Activated naive CD4-positive, alpha-beta T cell treated with anti-CD3 and anti-CD28 coated beads for 36 hours (primary cell): ENCODE data around the gene ATXN1. TPM values are rescaled to one million over a fixed set of nuclear protein-coding genes. Genes with fewer than 3 reads are reported as not detected.

ENCODE experiments used
- CTCF ChIA-PET: fragments of 350-600 bp; sonication (Branson Sonifier 250); formaldehyde crosslinking; loops from one replicate; lab custom pipeline; 2021; ENCODE audit warnings: antibody characterized with exemption; lab: Charles Lee
- DNase-seq: peaks from one replicate; pipeline ENCODE4 v3.0.0-alpha.2; 2020
- H3K27ac Mint-ChIP-seq: one replicate; pipeline ENCODE4 v1.8.0; 2021; ENCODE audit warnings: mild to moderate bottlenecking, mixed read lengths
- H3K27me3 Mint-ChIP-seq: one replicate; pipeline ENCODE4 v1.8.0; 2021; ENCODE audit warnings: low read depth, mixed read lengths
- H3K36me3 Mint-ChIP-seq: one replicate; pipeline ENCODE4 v1.8.0; 2021; ENCODE audit warnings: low read depth, mixed read lengths
- H3K4me1 Mint-ChIP-seq: one replicate; pipeline ENCODE4 v1.8.0; 2021; ENCODE audit warnings: low read depth, mixed read lengths
- H3K4me3 Mint-ChIP-seq: one replicate; pipeline ENCODE4 v1.8.0; 2021; ENCODE audit warnings: mild to moderate bottlenecking, moderate library complexity, mixed read lengths
- H3K9me3 Mint-ChIP-seq: one replicate; pipeline ENCODE4 v1.8.0; 2021; ENCODE audit warnings: mixed read lengths
- intact Hi-C: fragments of 100-400 bp; cut with micrococcal nuclease; formaldehyde crosslinking; loops from one replicate; pipeline ENCODE4 v1.15.1; 2023
- total RNA-seq, 2 experiments: library from RNA; stranded (reverse); gene quantifications; one replicate each; pipeline ENCODE4 v1.2.3, GENCODE V29; 2021

The ATXN1 gene
- total RNA-seq, 2 experiments from 2014 or later = 9.4 to 12.7 TPM

GRCh38 chr6:16352258-16352635 is 409.0 kb downstream of the ATXN1 start:
- Mint-ChIP-seq H3K27me3 (no peaks in the 10 kb centered on the region), H3K4me3 (no peak overlapping the region), H3K4me1 (no peaks in the 10 kb centered on the region), H3K36me3 (no peaks in the 10 kb centered on the region), H3K27ac (no peak overlapping the region), H3K9me3 (no peaks in the 10 kb centered on the region)
- CTCF ChIA-PET = no interaction called here
- DNase-seq = no peak
- intact Hi-C loops = no loop called here

- no peak overlapping the region for H3K27ac Mint-ChIP-seq
- no peaks in the 10 kb centered on the region for H3K27me3 Mint-ChIP-seq
- H3K4me1 Mint-ChIP-seq = no peaks in the 10 kb centered on the region
- H3K36me3 Mint-ChIP-seq = no peaks in the 10 kb centered on the region
- no peak for DNase-seq
- CTCF ChIA-PET = interaction anchor here (0.6 kb wide), 1 partner anchor 253 kb away, joined by 3 read pairs; no protein-coding TSS in a partner anchor
- H3K9me3 Mint-ChIP-seq = no peaks in the 10 kb centered on the region
- intact Hi-C loops = no loop called here
- H3K4me3 Mint-ChIP-seq = no peak overlapping the region
These were observed 411.7 kb downstream of the ATXN1 start for GRCh38 chr6:16349544-16349943.

GRCh38 chr6:16346831-16347230 is 414.4 kb downstream of the ATXN1 start:
- intact Hi-C loops = no loop called here
- no peaks in the 10 kb centered on the region for H3K9me3 Mint-ChIP-seq
- no peaks in the 10 kb centered on the region for H3K27me3 Mint-ChIP-seq
- H3K4me1 Mint-ChIP-seq = peaks cover 5% of the 10 kb centered on the region
- H3K27ac Mint-ChIP-seq = no peak overlapping the region
- CTCF ChIA-PET = no interaction called here
- H3K36me3 Mint-ChIP-seq = no peaks in the 10 kb centered on the region
- DNase-seq = no peak
- H3K4me3 Mint-ChIP-seq = no peak overlapping the region

GRCh38 chr6:16345449-16346330 is 415.6 kb downstream of the ATXN1 start:
- DNase-seq = no peak
- H3K4me1 Mint-ChIP-seq = peaks cover 5% of the 10 kb centered on the region
- H3K9me3 Mint-ChIP-seq = no peaks in the 10 kb centered on the region
- intact Hi-C loops = no loop called here
- no peak overlapping the region for H3K4me3 Mint-ChIP-seq
- no peaks in the 10 kb centered on the region for H3K27me3 Mint-ChIP-seq
- CTCF ChIA-PET = no interaction called here
- H3K36me3 Mint-ChIP-seq = no peaks in the 10 kb centered on the region
- no peak overlapping the region for H3K27ac Mint-ChIP-seq

GRCh38 chr6:16344756-16345155 is 416.5 kb downstream of the ATXN1 start:
- H3K36me3 Mint-ChIP-seq = no peaks in the 10 kb centered on the region
- CTCF ChIA-PET = no interaction called here
- H3K27ac Mint-ChIP-seq = no peak overlapping the region
- H3K9me3 Mint-ChIP-seq = no peaks in the 10 kb centered on the region
- intact Hi-C loops = no loop called here
- peaks cover 5% of the 10 kb centered on the region for H3K4me1 Mint-ChIP-seq
- no peak overlapping the region for H3K4me3 Mint-ChIP-seq
- no peak for DNase-seq
- no peaks in the 10 kb centered on the region for H3K27me3 Mint-ChIP-seq

GRCh38 chr6:16343593-16343992 is 417.7 kb downstream of the ATXN1 start:
- Mint-ChIP-seq H3K4me3 (no peak overlapping the region), H3K9me3 (no peaks in the 10 kb centered on the region), H3K36me3 (no peaks in the 10 kb centered on the region), H3K4me1 (peaks cover 5% of the 10 kb centered on the region), H3K27me3 (no peaks in the 10 kb centered on the region), H3K27ac (no peak overlapping the region)
- CTCF ChIA-PET = interaction anchor here (1.4 to 2.4 kb wide), 2 partner anchors 11 to 24 kb away, joined by 3 to 11 read pairs; no protein-coding TSS in a partner anchor
- no peak for DNase-seq
- intact Hi-C loops = no loop called here

- no peaks in the 10 kb centered on the region for H3K36me3 Mint-ChIP-seq
- no peak overlapping the region for H3K27ac Mint-ChIP-seq
- H3K27me3 Mint-ChIP-seq = no peaks in the 10 kb centered on the region
- CTCF ChIA-PET = interaction anchor here (0.8 to 1.6 kb wide), 4 partner anchors 424 to 625 kb away, joined by 3 to 6 read pairs (median 4); no protein-coding TSS in a partner anchor
- no peak overlapping the region for H3K4me3 Mint-ChIP-seq
- no peak for DNase-seq
- H3K9me3 Mint-ChIP-seq = no peaks in the 10 kb centered on the region
- intact Hi-C loops = no loop called here
- peaks cover 5% of the 10 kb centered on the region for H3K4me1 Mint-ChIP-seq
These were observed 422.0 kb downstream of the ATXN1 start for GRCh38 chr6:16339265-16339587.

GRCh38 chr6:16338577-16339264 is 422.5 kb downstream of the ATXN1 start:
- CTCF ChIA-PET = interaction anchor here (0.8 to 1.6 kb wide), 4 partner anchors 425 to 626 kb away, joined by 3 to 6 read pairs (median 4); no protein-coding TSS in a partner anchor
- no peak overlapping the region for H3K27ac Mint-ChIP-seq
- no peak for DNase-seq
- H3K9me3 Mint-ChIP-seq = no peaks in the 10 kb centered on the region
- no peaks in the 10 kb centered on the region for H3K36me3 Mint-ChIP-seq
- H3K4me1 Mint-ChIP-seq = peaks cover 5% of the 10 kb centered on the region
- H3K4me3 Mint-ChIP-seq = no peak overlapping the region
- intact Hi-C loops = no loop called here
- H3K27me3 Mint-ChIP-seq = no peaks in the 10 kb centered on the region

- H3K27me3 Mint-ChIP-seq = no peaks in the 10 kb centered on the region
- H3K9me3 Mint-ChIP-seq = no peaks in the 10 kb centered on the region
- CTCF ChIA-PET = interaction anchor here (0.6 kb wide), 1 partner anchor 638 kb away, joined by 4 read pairs; no protein-coding TSS in a partner anchor
- H3K36me3 Mint-ChIP-seq = no peaks in the 10 kb centered on the region
- no peak overlapping the region for H3K4me3 Mint-ChIP-seq
- intact Hi-C loops = no loop called here
- H3K27ac Mint-ChIP-seq = no peak overlapping the region
- no peak for DNase-seq
- peaks cover 2% of the 10 kb centered on the region for H3K4me1 Mint-ChIP-seq
These were observed 423.8 kb downstream of the ATXN1 start for GRCh38 chr6:16337295-16337975.

- Mint-ChIP-seq H3K4me1 (no peaks in the 10 kb centered on the region), H3K4me3 (no peak overlapping the region), H3K36me3 (no peaks in the 10 kb centered on the region), H3K27ac (no peak overlapping the region), H3K9me3 (no peaks in the 10 kb centered on the region), H3K27me3 (no peaks in the 10 kb centered on the region)
- no peak for DNase-seq
- intact Hi-C loops = no loop called here
- CTCF ChIA-PET = no interaction called here
These were observed 424.4 kb downstream of the ATXN1 start for GRCh38 chr6:16336911-16337294.

- no peak overlapping the region for H3K27ac Mint-ChIP-seq
- H3K4me1 Mint-ChIP-seq = no peaks in the 10 kb centered on the region
- H3K9me3 Mint-ChIP-seq = no peaks in the 10 kb centered on the region
- no peaks in the 10 kb centered on the region for H3K27me3 Mint-ChIP-seq
- no peaks in the 10 kb centered on the region for H3K36me3 Mint-ChIP-seq
- no peak for DNase-seq
- no peak overlapping the region for H3K4me3 Mint-ChIP-seq
- CTCF ChIA-PET = interaction anchor here (0.6 to 5.0 kb wide), 3 partner anchors 176 to 614 kb away, joined by 4 to 27 read pairs (median 7); no protein-coding TSS in a partner anchor
- intact Hi-C loops = no loop called here
These were observed 425.0 kb downstream of the ATXN1 start for GRCh38 chr6:16336056-16336818.
